EH (cell line): ENCODE data around the gene INPP4B.

Experiments
- DNase-seq: peaks from one replicate; pipeline ENCODE4 v3.0.0-alpha.2; 2015; ENCODE audit warnings: low read depth

Gene INPP4B

DNA sequence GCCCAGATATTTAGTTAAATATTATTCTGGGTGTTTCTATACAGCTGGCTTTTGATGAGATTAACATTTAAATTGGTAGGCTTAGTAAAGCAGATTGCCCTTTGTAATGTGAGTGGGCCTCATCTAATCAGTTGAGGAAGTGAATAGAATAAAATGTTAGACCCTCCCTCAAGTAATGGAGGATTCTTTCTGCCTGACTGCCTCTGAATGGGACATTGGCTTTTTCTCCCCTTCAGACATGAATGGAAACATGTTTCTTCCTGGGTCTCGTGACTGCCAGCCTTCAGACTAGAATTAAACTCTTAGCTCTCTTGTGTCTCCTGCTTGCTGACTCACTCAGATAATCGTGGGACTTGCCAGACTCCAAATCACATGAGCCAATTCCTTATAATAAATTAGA lies 266.7 kb downstream of the INPP4B start:
- no peak for DNase-seq

DNA sequence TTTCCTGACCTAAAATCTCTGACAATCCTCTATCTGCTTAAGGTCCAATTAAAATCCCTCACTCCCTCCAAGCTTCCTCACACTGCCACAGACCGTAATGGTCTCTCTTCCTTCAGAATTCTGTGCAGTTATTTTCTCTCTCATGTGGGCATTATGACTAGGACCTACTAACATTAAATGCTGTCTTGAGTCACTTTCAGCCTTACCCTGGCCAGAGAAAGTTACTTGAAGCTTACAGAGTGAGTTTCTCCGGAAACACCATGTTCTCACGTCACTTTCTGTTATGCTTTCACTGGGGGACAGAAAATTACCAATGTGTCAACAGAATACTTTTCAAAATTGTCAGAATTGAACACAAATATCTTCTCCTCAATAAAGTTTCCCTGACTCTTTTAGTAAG lies 271.8 kb downstream of the INPP4B start:
- no peak for DNase-seq

DNA sequence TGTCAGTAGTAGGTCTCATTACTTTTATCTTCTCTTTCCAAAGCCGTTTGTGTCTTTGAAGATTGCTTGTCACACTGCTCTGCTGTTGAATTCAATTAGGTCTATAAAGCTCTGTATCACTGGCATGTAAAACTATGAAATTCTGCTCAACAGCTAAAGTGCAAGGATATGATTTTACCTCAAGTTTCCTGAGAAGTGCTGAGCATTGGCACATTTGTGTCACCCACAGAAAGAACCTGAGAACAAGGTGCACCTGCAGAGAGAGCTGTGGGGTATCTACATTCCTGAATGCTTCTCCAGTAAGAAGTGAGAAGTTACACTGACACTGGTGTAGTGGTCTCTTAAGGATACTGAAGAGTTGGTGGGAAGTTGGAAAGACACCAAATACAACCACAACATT lies 274.0 kb downstream of the INPP4B start:
- no peak for DNase-seq

DNA sequence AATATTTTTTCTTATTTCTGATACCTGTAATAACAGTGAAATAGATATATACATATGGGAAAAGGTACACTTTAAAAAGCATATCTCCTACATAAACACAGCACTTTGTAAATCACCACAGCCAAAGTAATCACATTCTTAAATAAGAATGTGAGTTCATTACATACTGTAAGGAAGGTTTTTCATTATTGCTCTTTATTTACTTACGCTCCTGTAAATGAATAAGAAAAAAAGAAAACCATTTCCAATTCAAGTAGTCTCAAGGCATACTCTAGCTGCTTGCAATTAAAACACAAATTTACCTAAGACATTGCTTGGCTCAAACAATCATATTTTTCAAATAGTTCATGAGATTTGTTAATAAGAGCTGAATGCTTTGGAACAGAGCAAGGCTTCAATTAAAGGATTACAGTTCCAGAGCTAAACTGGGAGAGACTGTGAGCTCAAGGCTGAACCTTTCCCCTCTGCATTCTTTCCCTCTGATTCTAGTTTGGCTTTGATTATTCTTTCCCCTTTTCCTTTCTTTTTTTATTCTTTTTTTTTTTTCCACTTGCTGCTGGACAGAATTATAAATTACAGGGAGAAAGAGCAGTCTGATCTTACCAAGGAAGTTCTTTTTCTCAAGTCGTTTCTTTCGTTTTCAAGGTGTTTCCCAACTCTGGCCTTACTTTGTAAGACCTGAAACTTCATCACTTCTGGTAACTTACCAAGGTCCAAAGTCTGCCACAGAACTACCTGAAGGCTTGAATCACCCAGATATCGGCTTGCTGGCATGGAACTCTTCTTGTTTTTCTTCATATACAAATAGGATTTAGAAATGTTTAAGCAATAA lies 278.3 kb downstream of the INPP4B start:
- peak; percentile 43 for DNase-seq

- DNase-seq, result no peak
These were observed 278.9 kb downstream of the INPP4B start for GRCh38 chr4:142567199-142567598.

DNA sequence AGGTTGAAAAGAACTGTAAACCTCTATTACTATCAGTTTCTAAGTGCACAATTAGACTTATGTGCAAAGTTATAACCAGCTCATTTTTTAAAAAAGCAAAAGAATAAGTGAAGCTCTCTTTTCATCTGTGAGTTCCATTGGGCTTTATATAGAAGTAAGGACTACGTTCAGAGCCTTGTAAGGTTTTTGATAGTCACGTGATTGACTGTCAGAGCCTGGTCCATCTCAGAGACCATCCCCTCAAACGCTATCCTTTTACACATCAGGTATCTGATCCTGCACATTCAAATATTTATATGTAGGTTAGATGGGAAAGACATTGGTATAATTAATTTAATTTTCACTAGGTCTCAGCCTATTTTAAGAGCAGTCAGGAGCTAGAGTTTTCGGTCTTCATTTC lies 279.3 kb downstream of the INPP4B start:
- DNase-seq, result no peak

- DNase-seq, result no peak
These were observed 279.9 kb downstream of the INPP4B start for GRCh38 chr4:142566243-142566642.

DNA sequence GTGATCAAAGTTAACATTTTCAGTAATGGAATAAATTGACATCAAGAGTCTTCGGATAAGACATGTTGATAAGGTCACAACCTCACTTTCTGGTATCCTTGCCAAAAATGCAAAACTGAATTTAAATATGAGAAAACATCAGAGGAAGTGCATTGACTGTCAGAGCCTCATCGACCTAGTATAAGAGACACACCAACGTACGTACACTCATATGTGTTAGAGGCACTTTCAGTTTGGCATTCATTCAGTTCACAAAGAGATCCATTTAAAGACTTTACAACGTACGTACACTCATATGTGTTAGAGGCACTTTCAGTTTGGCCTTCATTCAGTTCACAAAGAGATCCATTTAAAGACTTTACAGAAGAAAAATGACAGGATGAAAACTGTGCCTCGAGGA lies 280.3 kb downstream of the INPP4B start:
- no peak for DNase-seq

DNA sequence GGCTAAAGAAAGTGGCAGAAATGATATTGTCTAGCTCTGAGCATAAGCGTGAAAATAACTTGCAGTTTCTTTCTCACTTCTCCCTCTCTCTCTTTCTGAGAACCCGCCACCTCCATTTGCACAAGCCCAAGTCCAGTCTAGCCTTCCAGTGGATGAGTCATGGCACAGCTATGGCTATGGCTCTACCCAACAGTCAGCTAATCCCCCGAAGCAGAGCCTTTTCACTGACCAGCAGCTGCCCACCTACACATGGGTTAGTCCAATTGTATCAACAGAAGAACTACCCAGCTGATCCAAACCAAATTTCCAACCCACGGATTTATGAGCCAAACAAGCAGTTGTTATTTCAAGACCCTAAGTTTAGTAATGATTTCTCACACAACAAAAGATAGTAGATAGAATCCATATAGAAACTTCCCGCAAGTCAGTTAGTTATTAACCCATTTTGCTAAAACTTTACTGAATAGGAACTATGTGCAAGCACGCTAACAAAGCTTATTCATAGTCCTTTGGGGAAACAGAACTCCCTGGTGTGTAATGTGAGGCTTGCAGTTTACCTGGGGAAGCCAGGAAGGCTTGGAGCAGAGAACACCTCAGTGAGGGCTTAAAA lies 282.3 kb downstream of the INPP4B start:
- peak; percentile 37 for DNase-seq

DNA sequence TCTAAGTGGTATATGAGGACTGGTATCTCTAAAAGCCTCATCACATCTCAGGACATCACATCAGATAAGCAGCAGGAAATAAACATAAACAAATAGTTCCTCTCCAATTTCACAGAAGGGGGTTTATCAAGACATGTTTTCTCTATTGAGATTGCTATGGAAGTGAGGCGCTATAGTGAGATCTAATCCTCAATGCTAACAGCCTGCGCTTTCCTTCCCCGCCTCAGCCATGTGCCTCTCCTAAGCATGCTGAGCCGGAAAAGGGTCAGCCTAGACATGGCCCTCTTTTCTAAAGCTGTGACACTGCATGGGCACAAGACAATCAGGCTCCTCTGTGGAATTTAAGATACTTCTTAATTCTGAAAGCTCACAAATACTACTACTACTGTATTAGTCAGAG lies 286.1 kb downstream of the INPP4B start:
- DNase-seq, result no peak

- peak; percentile 69 for DNase-seq
These were observed 287.2 kb downstream of the INPP4B start for GRCh38 chr4:142558851-142559250.

DNA sequence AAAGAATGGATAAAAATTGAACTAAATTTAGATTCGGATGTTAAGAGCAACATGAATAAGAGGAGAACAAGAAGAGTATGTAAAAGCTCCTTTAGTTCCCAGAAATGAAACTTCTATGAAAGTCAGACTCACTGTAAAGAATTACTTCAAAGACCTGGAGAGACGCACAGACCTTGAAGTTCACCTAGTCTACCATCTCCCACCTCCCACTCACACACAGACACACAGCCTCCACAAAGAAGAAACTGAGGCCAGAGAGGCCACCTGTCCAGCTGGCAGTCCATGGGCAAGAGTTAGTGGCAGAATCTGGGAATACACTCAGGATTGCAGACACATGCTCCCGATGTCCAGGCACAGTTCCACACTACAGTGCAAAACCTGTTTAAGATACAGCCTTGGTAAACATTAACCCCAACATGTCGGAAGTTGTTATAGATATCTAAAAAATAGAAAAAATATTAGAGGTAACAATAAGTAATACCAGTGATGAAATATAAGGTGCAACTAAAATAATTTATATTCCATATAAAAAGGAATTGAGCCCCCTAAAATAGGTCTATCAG lies 288.8 kb downstream of the INPP4B start:
- no peak for DNase-seq

DNA sequence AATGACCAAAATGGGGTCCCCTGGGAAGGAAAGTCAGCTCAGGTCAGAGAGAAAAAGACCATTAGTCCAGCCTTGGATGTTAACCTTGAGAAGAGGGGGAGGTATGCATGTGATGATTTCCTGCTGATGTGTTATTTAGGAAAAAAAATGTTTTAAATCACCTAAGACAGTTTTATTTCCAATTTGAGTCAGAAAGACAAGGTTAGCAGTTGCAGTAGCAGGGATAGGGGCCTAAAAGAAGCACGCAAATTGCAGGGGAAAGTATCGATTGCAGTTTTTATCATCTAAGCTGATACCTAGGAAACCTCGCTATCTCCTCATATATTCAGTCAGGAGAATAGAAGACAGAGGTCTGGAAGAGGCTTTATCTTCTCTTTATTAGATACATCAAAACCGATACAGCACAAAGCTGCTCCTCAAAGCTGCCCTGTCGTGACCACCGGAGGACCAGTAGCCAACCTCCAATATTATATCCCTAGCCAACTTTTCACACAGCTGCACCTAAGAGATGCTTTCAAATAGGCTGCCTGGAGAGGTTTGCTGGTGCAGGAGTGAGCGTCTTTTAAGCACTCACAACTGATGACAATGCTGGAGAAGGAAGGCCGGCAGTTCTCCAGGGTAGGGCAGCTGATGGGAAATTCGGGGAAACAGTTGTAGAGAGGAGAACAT lies 289.4 kb downstream of the INPP4B start:
- no peak for DNase-seq

DNA sequence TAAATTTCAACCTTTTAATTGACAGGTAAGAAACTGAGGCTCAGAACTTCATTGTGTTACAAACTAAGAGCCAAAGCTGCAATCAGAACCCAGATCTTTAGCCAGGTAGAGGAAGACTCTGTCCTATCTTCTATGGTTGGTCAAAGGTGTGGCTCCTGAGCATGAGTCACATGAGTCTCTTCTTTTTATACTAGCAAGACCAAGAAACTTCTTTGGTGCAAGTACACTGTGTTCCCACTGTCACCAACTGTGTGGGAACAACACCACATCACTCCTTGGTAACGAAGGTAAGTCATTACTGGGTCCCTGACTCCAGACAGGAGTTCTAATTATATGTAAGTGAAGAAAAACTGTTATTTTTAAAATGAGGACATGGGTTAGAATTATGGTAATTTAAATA lies 290.1 kb downstream of the INPP4B start:
- DNase-seq, result no peak

GRCh38 chr4:142554412-142554811 lies 291.7 kb downstream of the INPP4B start:
- DNase-seq, result no peak

DNA sequence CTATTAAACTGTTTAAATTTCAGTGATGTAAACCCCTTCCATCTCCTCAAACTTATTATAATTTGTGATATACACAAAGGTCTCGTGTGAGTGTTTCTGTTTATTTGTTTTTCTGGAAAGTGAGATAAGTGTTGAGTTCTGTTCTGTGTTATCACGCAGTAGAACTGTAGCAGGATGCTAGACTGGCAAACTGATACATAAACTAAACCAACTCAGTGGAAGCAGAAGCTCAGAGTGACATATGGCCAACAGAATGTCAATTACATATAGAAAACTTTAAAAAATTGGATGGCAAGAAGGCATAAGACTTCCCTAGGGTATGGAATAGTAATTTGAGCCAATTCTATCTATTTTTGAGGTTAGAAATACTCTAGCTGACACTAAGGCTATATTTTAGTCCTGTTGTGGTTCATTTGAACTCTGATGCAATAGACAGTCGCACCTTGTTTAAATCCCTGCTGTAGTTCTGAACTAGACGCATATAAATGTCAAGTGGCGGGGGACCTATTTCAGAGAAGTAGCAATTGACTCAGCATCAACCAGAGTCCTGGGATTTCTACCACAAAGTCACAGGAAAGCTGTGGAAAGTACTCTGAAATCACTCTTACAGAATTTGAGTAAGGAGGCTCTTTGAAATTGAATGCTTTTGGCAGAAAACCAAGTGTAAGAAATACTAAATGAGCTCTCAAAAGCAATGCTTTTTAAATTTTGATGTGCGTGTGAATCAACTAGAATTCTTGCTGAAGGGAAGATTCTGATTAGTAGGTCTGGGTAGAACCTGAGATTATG lies 294.4 kb downstream of the INPP4B start:
- DNase-seq, result no peak

- peak; percentile 19 for DNase-seq
These were observed 295.1 kb downstream of the INPP4B start for GRCh38 chr4:142550965-142551364.

- peak; percentile 80 for DNase-seq
These were observed 296.2 kb downstream of the INPP4B start for GRCh38 chr4:142549726-142550463.

DNA sequence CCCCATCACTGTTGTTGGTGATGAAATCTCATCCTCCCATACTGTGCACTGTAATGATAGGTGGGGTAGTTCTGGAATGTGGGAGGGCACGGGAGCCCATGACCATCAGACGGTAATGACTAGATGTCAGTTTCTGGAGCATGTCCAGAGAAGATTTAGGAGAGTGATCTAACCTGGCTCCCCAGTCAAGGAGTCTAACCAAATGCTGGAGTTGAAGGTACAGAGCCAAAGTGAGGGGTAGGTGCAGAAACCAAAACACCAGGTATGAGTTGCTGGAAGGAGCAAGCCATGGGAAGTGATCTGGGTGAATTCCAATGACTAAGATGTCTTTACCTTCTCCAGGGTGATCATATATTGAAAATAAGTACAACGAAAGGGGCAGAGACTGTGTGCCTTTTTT lies 296.9 kb downstream of the INPP4B start:
- DNase-seq, result no peak

- no peak for DNase-seq
These were observed 297.6 kb downstream of the INPP4B start for GRCh38 chr4:142548491-142548890.

- DNase-seq, result peak; percentile 48
These were observed 298.1 kb downstream of the INPP4B start for GRCh38 chr4:142547974-142548373.
